Mammary microvascular endothelial cell (primary cell): Measurements from ENCODE around the gene ATAD3A. TPM values are rescaled to one million over a fixed set of nuclear protein-coding genes. Genes with fewer than 3 reads are reported as not detected.

Source experiments
- total RNA-seq: library from RNA; depleted of rRNA; stranded (reverse); fragments of >200 nt; gene quantifications from 2 replicates; pipeline ENCODE4 v1.2.3, GENCODE V29; 2015

The ATAD3A gene
- total RNA-seq: 50.7 and 56.6 TPM in 2 replicates

DNA sequence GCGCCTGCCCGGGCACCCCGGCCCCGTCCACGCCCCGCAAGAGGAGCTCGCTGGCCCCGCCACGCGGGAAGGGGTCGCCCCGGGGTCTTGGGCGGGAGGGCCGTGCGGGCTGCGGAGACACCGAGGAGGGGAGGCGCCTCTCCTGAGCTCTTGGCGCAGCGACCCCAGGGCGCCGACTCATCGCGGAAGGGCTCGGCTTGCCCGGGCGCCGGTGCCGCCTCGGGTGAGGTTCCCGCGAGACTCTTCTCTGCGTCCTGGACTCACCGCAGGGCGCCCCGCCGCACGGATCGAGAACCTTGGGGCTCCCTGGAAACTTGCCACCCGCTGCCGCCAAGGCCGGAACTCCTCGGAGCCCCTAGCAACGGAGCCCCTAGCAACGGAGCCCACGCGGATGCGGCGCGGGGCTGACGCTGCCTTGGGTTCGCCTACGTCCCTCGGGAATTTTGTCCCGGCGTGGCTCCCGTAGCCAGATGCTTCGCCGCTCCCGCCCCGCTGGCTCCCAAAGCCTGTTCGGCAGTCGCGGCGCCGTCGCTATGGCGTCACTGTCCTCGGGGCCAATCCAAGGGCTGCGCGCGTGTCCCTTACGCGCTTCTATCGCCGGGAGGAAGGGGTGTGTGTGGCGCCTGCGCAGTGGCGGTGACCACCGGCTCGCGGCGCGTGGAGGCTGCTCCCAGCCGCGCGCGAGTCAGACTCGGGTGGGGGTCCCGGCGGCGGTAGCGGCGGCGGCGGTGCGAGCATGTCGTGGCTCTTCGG lies at the start of gene ATAD3A:
Gene ATAD3A, plus strand, starts transcription at position 630 of the 753 bp plus-strand sequence. Its CDS starts 107 bp downstream, at position 737.

DNA sequence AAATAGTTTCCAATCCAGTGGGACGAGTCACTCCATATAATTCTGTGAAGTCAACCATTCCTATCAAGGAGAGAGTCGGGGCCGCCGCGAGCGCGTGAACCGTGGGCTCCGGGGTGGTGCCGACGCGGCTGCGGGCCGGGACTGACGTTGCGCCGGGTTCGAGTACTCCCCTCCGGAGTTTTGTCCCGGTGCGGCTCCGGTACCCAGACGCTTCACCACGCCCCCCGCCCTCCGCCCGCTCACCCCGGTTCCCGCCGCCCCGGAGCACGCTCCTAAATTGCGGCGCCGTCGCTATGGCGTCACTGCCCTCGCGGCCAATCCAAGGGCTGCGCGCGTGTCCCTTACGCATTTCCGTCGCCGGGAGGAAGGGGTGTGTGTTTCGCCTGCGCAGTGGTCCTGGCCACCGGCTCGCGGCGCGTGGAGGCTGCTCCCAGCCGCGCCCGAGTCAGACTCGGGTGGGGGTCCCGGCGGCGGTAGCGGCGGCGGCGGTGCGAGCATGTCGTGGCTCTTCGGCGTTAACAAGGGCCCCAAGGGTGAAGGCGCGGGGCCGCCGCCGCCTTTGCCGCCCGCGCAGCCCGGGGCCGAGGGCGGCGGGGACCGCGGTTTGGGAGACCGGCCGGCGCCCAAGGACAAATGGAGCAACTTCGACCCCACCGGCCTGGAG lies 40.4 kb upstream of the ATAD3A start, which contains the start of gene ATAD3B:
Gene ATAD3B, plus strand, starts transcription at position 377 of the 664 bp plus-strand sequence. Its CDS starts 120 bp downstream, at position 497.

DNA sequence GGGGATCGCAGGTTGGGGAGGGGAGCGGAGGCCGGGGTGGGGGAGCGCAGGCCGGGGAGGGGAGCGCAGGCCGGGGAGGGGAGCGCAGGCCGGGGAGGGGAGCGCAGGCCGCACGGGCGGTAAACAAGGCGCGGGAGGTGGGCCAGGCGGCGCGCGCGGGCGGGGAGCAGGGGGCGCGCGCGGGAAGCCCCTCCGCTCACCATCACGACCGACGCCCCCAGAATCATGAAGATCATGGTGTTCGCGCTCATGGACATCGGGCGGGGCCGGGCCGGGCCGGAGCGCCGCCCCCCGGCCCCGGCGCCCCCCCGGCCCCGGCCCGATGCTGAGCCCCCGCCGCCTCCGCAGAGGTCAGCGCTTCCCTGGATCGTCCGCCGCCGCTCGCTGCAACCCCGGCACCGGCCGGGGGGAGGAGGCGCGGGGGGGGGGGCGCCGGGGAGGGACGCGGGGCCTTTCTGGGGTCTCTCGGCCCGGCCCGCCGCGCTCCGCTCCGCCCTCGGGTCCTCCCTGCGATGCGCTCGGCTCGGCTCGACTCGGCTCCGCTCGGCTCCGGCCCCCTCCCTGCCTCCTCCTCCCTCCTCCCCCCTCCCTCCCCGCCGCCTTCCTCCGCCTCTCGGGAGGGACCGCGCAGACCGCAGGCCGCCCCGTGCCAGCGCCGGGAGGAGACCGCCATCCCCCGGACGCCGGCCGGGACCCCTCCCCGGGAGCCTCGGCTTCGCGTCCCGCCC lies 28.3 kb downstream of the ATAD3A start, which contains the start of gene TMEM240:
Gene TMEM240, minus strand, starts transcription at position 535 of the 728 bp plus-strand sequence. Its CDS starts 278 bp downstream, at position 257.

DNA sequence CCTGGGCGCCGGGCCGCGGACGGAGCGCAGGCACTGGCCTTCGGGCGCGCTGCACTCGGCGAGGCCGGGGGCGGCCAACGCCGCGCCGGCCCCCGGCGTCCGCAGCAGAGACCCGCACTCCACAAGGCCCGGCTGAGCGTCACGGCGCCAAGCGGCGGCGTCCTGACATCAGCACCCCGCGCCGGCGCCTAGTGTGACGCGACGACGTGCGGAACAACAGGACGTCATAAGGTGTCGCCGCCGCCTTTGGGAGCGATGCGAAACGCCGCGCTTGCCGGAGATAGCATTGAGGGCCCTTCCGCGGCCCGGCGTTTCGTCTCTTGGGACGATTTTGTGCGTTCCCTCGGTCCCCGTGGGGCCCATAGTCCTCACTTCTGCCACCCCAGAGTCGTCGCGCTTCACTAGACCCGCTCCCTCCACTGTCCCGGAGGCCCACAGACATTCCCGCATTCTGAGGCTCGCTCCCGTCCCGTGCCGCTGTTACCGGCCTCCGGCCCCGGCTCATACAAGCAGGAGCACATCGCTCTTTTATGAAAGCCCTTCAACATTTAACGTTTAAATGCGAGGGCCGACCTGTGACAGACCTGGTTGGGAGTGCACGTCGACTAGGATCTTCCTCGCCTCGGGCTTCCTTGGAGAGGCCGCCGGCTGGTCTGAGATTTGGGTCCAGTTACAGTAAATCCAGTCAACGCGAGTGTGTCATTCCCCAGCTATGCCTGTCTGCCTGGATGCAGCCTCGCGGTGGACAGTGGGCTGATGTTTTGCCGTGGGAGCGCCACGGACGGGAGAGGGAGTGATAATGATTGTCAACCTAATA lies 63.0 kb downstream of the ATAD3A start, which contains the start of gene SSU72:
Gene SSU72, minus strand, starts transcription at position 143 of the 817 bp plus-strand sequence. CDS start 306 bp downstream, outside the sequence.

Other genes with a start within 250 kb of the ATAD3A start
- 36.0 and 43.3 TPM in 2 replicates for gene UBE2J2, start 238.3 kb upstream of the ATAD3A start, total RNA-seq
- gene SCNN1D, start 231.7 kb upstream of the ATAD3A start, total RNA-seq: 0.05 and 0.67 TPM in 2 replicates
- gene ACAP3, start 204.2 kb upstream of the ATAD3A start, total RNA-seq: 13.7 and 20.6 TPM in 2 replicates
- 38.5 and 38.6 TPM in 2 replicates for gene PUSL1, start 203.6 kb upstream of the ATAD3A start, total RNA-seq
- gene INTS11, start 187.5 kb upstream of the ATAD3A start, total RNA-seq: 83.0 and 98.9 TPM in 2 replicates
- 40.4 and 40.6 TPM in 2 replicates for gene CPTP, start 187.4 kb upstream of the ATAD3A start, total RNA-seq
- not detected in 2 replicates for gene TAS1R3, start 180.9 kb upstream of the ATAD3A start, total RNA-seq
- gene DVL1, start 162.7 kb upstream of the ATAD3A start, total RNA-seq: 41.1 and 41.3 TPM in 2 replicates
- gene MXRA8, start 153.6 kb upstream of the ATAD3A start, total RNA-seq: 0.20 and 0.34 TPM in 2 replicates
- 180 and 195 TPM in 2 replicates for gene AURKAIP1, start 137.0 kb upstream of the ATAD3A start, total RNA-seq
- gene CCNL2, start 112.8 kb upstream of the ATAD3A start, total RNA-seq: 40.4 and 46.4 TPM in 2 replicates
- gene MRPL20, start 104.9 kb upstream of the ATAD3A start, total RNA-seq: 204 and 208 TPM in 2 replicates
- gene ANKRD65, start 90.9 kb upstream of the ATAD3A start, total RNA-seq: 0.47 and 0.64 TPM in 2 replicates
- gene VWA1, start 76.5 kb upstream of the ATAD3A start, total RNA-seq: 45.7 and 49.0 TPM in 2 replicates
- 0.07 TPM in 1 of 2 replicates, not detected in the other for gene ATAD3C, start 62.5 kb upstream of the ATAD3A start, total RNA-seq
- gene ATAD3B, start 40.4 kb upstream of the ATAD3A start, total RNA-seq: 40.2 and 43.1 TPM in 2 replicates
- gene TMEM240, start 28.5 kb downstream of the ATAD3A start, total RNA-seq: 0.69 and 1.7 TPM in 2 replicates
- 111 and 116 TPM in 2 replicates for gene SSU72, start 62.7 kb downstream of the ATAD3A start, total RNA-seq
- gene FNDC10, start 88.0 kb downstream of the ATAD3A start, total RNA-seq: 2.1 and 3.1 TPM in 2 replicates
- gene MIB2, start 103.3 kb downstream of the ATAD3A start, total RNA-seq: 15.9 and 17.7 TPM in 2 replicates
- gene MMP23B, start 120.0 kb downstream of the ATAD3A start, total RNA-seq: 0.49 and 2.4 TPM in 2 replicates
- 13.1 and 13.5 TPM in 2 replicates for gene CDK11B, start 146.8 kb downstream of the ATAD3A start, total RNA-seq
- 17.1 and 19.7 TPM in 2 replicates for gene SLC35E2B, start 180.6 kb downstream of the ATAD3A start, total RNA-seq
- 6.4 and 11.1 TPM in 2 replicates for gene CDK11A, start 212.2 kb downstream of the ATAD3A start, total RNA-seq